Amniotic stem cell (primary cell): ENCODE results near the gene KIF23.
A peak's percentile ranks its signal among the peaks of the same experiment; 100 is the strongest.
"Not testable (repeated sequence)": the region's sequence is repeated elsewhere in the genome, so short reads cannot be mapped to it uniquely, and the experiment has no call there.

ENCODE experiments used
- DNase-seq: peaks from one replicate; lab custom pipeline; 2025; lab: John Stamatoyannopoulos, UW

The KIF23 gene

GRCh38 chr15:69413822-69414700 is at the start of gene KIF23:
Gene KIF23, plus strand, starts transcription at chr15:69414349. Its CDS starts 117 bp downstream, at chr15:69414466.
- DNase-seq = peak; percentile 87

DNA sequence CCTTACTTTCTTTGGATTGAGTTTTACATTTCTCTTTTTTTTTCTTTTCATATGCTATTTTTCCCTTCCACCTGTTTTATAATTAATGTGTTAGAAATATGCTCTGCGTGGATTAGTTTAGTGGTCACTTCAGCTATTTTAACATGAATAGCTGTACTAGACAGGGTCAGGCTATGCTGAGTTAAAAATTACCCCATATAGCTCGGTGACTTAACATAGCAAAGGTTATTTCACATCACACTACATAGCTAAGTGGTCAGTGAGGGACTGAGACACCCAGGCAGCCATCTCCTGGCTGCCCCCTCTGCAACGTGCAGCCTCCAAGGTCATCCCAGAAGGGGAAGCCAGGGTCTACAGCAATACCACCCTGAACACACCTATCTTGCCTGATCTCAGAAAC is 46.9 kb upstream of the KIF23 start:
- DNase-seq = no peak

GRCh38 chr15:69369631-69370030 is 44.5 kb upstream of the KIF23 start:
- DNase-seq = no peak

DNA sequence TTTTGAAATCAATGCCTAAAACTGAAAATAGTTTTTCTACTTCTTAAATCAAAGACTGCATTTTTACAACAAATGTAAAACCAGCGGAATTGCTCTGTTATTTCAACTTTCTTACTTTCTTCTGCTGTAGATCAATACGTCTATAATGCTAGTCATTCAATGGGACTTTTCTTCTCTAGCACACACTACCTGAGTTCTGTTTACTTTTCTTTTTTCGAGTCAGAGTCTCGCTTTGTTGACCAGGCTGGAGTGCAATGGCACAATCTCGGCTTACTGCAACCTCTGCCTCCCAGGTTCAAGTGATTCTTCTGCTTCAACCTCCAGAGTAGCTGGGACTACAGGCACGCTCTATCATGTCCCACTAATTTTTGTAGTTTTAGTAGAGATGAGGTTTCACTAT is 40.7 kb upstream of the KIF23 start:
- DNase-seq = no peak

DNA sequence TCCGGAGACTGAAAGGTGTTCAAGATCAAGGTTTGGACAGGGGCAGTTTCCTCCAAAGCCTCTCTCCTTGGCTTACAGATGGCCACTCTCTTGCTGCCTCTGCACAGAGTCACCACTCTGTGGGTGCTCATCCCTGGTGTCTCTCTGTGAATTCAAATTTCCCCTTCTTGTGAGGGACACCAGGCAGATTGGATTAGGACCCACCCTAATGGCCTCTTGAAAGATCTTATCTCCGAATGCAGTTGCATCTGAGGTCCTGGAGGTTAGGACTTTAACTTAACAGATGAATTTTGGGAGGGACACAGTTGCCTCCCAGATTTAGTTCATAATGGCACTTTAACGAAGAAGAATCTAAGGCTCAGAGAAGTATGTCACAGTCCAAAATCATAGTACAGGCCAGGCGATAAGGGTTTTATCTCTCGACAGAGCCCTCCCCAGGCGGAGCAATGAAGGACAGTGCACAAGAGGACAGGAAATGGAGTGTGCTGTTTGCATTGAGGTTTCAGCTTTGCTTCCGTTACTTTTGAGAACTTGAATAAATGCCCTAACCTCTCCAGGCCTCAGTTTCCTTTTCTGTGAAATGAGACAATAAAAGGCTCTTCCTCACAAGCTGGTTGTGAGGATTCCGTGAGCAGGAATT is 38.9 kb upstream of the KIF23 start:
- no peak for DNase-seq

DNA sequence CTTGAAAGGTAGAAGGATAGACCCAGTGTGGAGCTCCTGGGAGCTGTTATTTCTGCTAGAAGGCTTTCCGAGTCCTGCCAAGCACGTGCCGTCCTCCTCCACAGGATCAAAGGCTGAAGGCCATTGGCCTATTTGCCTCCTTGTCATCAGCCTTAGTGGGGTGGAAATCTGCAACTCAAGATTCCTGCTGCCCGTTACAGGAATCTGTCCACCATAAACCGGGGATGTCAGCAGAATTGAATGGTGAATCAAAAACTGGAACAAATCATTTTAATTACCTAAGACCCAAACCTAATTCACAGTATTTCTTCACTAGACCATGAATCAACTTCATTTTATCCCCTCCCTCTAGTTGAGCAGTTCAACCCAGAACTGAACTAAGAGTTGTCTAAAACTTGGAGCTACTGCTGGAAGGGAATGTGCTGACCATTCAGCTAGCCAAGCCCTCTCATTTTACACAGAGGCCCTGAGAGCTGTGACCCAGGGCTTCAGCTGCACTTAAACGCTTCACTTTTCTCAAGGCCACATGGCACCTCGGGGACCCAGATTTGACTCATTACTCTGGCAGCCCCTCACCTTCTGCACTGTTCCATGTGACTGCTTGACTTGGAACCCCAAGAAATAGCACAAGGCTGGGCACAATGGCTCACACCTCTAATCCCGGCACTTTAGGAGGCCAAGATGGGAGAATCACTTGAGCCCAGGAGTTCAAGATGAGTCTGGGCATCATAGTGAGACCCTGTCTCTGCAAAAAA is 36.8 kb upstream of the KIF23 start:
- DNase-seq = no peak

DNA sequence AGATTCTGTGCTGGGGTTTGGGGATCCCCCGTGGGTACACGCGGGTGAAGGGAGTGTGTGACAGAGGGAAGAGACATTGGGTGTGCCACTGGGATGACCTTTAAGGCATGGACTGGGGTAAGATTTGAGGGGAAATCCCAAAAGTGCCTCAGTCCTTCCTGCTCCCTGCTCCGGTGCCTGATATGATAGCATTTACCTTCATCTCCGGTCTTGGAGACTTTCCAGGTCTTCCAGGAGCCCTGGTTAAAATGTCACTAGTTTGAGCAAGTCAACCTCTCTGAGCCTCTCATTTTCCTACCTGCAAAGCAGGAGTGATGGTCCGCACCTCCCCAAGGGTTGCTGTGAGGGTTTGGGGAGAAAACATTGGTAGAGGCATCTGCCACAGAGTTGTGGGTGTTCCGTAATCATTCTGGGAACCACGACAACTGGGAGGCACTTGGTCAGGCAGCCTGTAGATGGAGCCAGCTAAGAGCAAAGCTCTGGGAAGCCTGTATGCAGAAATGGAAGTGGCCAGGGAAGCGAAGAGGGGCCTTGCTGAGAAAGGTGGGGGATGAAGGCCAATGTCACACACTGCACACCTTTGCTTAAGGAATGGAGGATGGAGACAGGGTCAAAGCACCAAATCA is 33.9 kb upstream of the KIF23 start:
- DNase-seq = no peak

DNA sequence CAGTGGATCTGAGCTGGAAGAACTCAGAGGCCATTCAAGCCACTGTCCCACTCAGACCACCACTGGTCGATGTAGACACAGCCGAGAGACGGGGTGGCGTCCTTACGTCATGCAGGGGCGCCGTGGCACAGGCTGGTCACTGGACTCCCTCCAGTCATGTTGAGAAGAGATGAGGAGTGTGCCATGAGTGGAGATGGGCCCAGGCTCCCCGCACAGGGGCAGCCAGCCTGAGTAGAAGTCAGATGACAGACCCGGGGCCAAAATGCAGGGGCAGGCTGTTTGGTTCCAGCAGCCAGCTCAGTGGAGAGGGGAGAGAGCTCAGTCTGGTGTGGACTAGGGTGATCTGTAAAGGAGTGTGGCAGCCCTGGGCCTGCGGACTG is 33.4 kb upstream of the KIF23 start:
- DNase-seq = no peak

- not testable (repeated sequence) for DNase-seq
Observed at GRCh38 chr15:69382176-69382575, 32.0 kb upstream of the KIF23 start.

GRCh38 chr15:69384066-69384465 is 30.1 kb upstream of the KIF23 start:
- not testable (repeated sequence) for DNase-seq

DNA sequence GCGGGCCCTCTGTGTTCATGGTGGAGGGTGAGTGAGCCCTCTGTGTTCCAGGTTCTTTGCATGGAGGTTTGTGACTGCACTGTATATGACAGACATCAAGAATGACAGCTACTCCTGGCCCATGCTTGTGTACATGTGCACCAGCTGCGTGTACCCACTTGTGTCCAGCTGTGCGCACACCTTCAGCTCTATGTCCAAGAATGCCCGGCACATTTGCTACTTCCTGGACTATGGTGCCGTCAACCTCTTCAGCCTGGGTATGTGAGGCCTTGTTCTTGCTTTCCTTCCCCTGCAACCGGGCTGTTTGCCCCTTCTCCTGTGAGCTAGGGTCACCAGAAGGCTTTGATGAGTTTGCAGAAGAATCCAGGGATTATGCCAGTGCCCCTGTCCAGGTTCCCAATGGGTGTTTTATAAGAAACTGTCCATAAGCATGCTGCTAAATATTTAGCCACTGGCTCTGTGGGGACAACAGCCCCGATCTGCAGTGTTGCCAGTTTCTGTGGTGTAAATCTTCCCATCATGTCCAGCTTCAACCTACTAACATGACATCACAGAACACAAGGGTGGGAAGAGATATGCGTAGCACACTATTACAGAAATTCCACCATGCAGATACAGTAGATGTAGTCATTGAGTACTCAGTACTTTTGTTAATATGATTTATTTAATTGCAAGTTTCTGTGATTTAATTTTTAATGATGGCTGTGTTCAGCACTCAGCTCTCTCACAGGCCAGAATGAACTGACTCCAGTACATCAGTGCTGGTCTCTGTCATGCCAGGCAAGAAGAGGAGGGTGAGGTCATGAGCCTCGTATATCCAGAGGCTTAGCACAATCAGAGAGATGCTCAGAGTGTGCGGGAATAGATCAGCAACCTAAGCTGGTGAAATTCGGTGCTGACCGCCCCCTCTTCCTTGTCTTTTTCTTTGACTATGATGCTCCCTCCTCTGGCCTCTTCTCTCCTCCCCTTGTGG is 29.2 kb upstream of the KIF23 start:
- DNase-seq = no peak

GRCh38 chr15:69385831-69386230 is 28.3 kb upstream of the KIF23 start:
- DNase-seq = no peak

- no peak for DNase-seq
Observed at GRCh38 chr15:69386284-69386683, 27.9 kb upstream of the KIF23 start.

DNA sequence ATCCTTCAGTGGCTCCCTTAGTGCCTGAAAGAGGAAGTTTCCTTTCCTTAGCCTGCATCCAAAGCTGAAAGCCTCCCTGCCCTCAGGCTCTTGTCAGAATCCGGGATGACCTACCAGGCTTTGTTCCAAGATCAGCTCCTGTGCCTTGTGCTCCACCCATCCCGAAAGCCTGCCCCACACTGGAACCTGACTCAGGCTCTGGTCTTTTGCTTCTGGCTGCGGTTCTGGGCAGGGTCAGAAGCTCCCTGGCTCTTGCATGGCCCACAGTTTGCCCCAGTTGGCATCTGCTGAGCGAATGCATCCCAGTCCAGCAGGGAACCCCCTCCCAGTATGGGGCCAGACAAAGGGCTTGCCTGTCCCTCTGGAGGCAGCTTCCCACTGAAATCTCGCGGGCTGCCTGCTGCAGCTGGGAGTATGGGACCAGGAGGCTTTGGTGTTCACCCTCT is 25.9 kb upstream of the KIF23 start:
- DNase-seq = peak; percentile 11

GRCh38 chr15:69389426-69389825 is 24.7 kb upstream of the KIF23 start:
- DNase-seq = no peak

GRCh38 chr15:69390575-69390974 is 23.6 kb upstream of the KIF23 start:
- peak; percentile 52 for DNase-seq

DNA sequence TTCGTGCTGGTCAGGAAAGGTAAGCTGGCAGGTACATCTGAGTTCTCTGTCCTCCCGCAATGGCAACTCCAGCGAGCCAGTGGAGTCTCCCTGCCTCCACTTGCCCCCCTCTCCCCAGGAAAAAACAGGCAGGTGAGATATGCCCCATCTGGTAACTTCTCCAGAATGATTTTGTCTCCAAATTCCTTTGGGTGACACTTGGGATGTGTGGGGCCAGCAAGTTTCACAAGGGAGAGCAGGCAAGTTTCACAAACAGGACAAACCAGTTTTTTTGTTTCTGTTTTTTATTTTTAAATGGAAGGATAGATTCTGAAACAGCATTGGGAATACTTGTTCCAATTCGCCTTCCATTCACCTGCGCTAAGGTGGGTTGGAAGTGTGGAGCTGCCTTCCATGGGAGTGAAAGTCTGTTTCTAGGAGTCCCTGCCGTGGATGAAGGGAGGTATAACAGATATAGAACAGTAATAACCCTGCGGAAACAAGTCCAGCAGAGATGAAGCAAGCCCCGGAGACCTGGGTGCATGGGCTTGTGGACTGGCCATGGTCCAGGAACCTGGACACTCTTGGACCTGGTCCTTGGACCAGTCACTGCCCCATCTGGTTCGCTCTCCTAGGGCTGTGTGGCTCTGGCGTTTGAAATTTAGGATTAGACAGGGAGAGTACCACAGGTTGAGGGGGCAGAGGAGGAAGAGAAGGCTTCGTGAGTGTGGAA is 22.9 kb upstream of the KIF23 start:
- no peak for DNase-seq

GRCh38 chr15:69392352-69392751 is 21.8 kb upstream of the KIF23 start:
- DNase-seq = no peak

GRCh38 chr15:69393831-69394491 is 20.2 kb upstream of the KIF23 start:
- no peak for DNase-seq
